Measurements from ENCODE around the gene PCARE. TPM values are rescaled to one million over a fixed set of nuclear protein-coding genes. Genes with fewer than 3 reads are reported as not detected.
"Not testable (repeated sequence)": the region's sequence is repeated elsewhere in the genome, so short reads cannot be mapped to it uniquely, and the experiment has no call there.

Gene PCARE
- total RNA-seq, 4 donors from 2014 or later = 0.20 to 0.30 (median 0.21) TPM

- WGBS, 2 donors = 34 to 43% methylated on average over 6 of the region's 6 CpGs
- H3K27ac ChIP-seq = no peak overlapping the region
- no peaks in the 10 kb centered on the region for H3K36me3 ChIP-seq
- TF ChIP-seq, protein P1, sequence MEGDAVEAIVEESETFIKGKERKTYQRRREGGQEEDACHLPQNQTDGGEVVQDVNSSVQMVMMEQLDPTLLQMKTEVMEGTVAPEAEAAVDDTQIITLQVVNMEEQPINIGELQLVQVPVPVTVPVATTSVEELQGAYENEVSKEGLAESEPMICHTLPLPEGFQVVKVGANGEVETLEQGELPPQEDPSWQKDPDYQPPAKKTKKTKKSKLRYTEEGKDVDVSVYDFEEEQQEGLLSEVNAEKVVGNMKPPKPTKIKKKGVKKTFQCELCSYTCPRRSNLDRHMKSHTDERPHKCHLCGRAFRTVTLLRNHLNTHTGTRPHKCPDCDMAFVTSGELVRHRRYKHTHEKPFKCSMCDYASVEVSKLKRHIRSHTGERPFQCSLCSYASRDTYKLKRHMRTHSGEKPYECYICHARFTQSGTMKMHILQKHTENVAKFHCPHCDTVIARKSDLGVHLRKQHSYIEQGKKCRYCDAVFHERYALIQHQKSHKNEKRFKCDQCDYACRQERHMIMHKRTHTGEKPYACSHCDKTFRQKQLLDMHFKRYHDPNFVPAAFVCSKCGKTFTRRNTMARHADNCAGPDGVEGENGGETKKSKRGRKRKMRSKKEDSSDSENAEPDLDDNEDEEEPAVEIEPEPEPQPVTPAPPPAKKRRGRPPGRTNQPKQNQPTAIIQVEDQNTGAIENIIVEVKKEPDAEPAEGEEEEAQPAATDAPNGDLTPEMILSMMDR (IDR thresholded peaks at IDR 0.05) = no peak
- TF ChIP-seq EP300 (IDR thresholded peaks at IDR 0.05) (no peak), POLR2A (IDR thresholded peaks at IDR 0.05) (no peak)
- no peaks in the 10 kb centered on the region for H3K27me3 ChIP-seq
- no peaks in the 10 kb centered on the region for H3K4me1 ChIP-seq
- DNase-seq (ENCODE audit: low spot score in 2 of 2) = no peak
- H3K4me3 ChIP-seq = no peak overlapping the region
- H3K9me3 ChIP-seq = no peaks in the 10 kb centered on the region
Observed at GRCh38 chr2:29097569-29097968, 23.2 kb upstream of the PCARE start.

DNA sequence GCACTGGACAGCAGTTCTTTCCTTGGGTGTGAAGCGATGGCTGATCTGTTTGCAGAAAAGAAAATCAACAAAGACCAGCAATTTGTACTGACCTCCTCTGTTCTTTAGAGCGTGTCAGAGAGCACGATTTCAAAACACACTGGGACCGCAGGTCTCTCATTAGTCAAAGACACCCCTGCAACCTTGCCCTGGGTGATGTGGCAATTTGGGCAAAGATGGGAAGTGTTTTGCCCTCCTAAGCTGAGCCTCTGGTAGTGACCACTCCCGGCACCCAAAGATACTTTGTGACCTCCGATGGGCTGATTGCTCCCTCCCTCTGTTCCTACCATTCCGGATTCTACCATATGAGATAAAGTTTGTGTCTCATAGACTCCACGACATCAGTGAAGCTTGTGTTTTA is 22.6 kb upstream of the PCARE start:
- Histone ChIP-seq H3K4me3 (no peak overlapping the region), H3K36me3 (no peaks in the 10 kb centered on the region), H3K9me3 (no peaks in the 10 kb centered on the region), H3K4me1 (no peaks in the 10 kb centered on the region), H3K27me3 (no peaks in the 10 kb centered on the region), H3K27ac (no peak overlapping the region)
- no peak for TF ChIP-seq EP300 (IDR thresholded peaks at IDR 0.05)
- TF ChIP-seq POLR2A (IDR thresholded peaks at IDR 0.05) = no peak
- TF ChIP-seq, protein P1 (IDR thresholded peaks at IDR 0.05) = no peak
- no peak for DNase-seq (ENCODE audit: low spot score in 2 of 2)
- WGBS, 2 donors = 90 to 93% methylated on average over 8 of the region's 8 CpGs

DNA sequence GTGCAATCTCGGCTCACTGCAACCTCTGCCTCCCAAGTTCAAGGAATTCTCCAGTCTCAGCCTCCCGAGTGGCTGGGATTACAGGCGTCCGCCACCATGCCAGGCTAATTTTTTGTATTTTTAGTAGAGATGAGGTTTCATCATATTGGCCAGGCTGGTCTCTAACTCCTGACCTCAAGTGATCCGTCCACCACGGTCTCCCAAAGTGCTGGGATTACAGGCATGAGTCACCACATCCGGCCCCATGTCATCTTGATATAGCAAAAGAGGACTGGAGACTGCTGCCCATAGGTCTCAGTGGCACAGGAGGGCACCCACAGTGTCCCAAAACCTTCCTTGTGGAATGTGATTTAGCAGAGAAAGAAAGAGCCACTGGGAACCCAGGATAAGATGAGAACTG is 16.0 kb upstream of the PCARE start:
- H3K4me3 ChIP-seq; H3K36me3 ChIP-seq; H3K27me3 ChIP-seq; DNase-seq (ENCODE audit: low spot score in 2 of 2); H3K9me3 ChIP-seq; H3K4me1 ChIP-seq; H3K27ac ChIP-seq: not testable (repeated sequence)
- 87 to 91% methylated on average over 7 of the region's 7 CpGs for WGBS, 2 donors

DNA sequence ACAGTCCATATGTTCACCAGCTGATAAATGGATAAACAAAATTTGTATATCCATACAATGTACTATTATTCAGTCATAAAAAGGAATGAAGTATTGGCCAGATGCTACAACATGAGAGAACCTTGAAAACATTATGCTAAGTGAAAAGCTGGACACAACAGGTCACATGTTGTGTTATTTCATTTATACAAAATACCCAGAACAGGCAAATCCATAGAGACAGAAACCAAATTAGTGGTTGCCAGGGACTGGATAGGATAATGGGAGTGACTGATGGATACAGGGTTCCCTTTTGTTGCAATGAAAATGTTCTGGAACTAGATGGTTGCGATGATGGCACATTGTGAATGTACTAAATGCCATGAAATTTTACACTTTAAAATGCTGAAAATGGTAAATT is 10.2 kb upstream of the PCARE start:
- Histone ChIP-seq H3K27me3 (no peaks in the 10 kb centered on the region), H3K27ac (peak overlapping the region in 1 of 4 donors; percentile 52), H3K4me1 (peaks cover 0 to 4% (median 0%) of the 10 kb centered on the region in 4 donors), H3K36me3 (peaks cover 0 to 13% (median 0%) of the 10 kb centered on the region in 3 donors), H3K4me3 (no peak overlapping the region), H3K9me3 (peaks cover 0 to 8% (median 0%) of the 10 kb centered on the region in 4 donors)
- TF ChIP-seq EP300 (IDR thresholded peaks at IDR 0.05) (no peak), POLR2A (IDR thresholded peaks at IDR 0.05) (no peak)
- TF ChIP-seq, protein P1 (IDR thresholded peaks at IDR 0.05) = no peak
- WGBS, 2 donors = 66 to 95% methylated on average over 1 of the region's 1 CpG
- DNase-seq (ENCODE audit: low spot score in 2 of 2) = no peak

GRCh38 chr2:29082804-29083495 is 8.6 kb upstream of the PCARE start:
- Histone ChIP-seq H3K4me1 (peaks cover 0 to 4% (median 0%) of the 10 kb centered on the region in 4 donors), H3K4me3 (no peak overlapping the region), H3K9me3 (peaks cover 0 to 14% (median 0%) of the 10 kb centered on the region in 4 donors), H3K36me3 (peaks cover 0 to 16% (median 0%) of the 10 kb centered on the region in 3 donors), H3K27ac (no peak overlapping the region), H3K27me3 (no peaks in the 10 kb centered on the region)
- 84 to 88% methylated on average over 5 of the region's 5 CpGs for WGBS, 2 donors
- DNase-seq (ENCODE audit: low spot score in 2 of 2) = no peak
- TF ChIP-seq, protein P1 (IDR thresholded peaks at IDR 0.05) = no peak
- TF ChIP-seq POLR2A (IDR thresholded peaks at IDR 0.05) (no peak), EP300 (IDR thresholded peaks at IDR 0.05) (no peak)
